IPS DF 6.9 (cell line): ENCODE measurements around the gene HPF1.
"Not testable (repeated sequence)": the region's sequence is repeated elsewhere in the genome, so short reads cannot be mapped to it uniquely, and the experiment has no call there.

Experiments
- DNase-seq: peaks from one replicate; pipeline ENCODE4 v3.0.0-alpha.2; 2013; ENCODE audit warnings: low read depth, low spot score
- H3K27ac ChIP-seq: one replicate; pipeline ENCODE4 v1.5.1; 2013; ENCODE audit warnings: low read length, control low read depth
- H3K27me3 ChIP-seq: 2 replicates; pipeline ENCODE4 v1.6.1; 2013; ENCODE audit warnings: mild to moderate bottlenecking, low read length; ENCODE audit not compliant: control insufficient read depth, insufficient read depth
- H3K36me3 ChIP-seq: 2 replicates; pipeline ENCODE4 v1.6.1; 2013; ENCODE audit warnings: low read length; ENCODE audit not compliant: control insufficient read depth, insufficient read depth
- H3K4me1 ChIP-seq: 2 replicates; pipeline ENCODE4 v1.6.1; 2013; ENCODE audit warnings: low read length; ENCODE audit not compliant: control insufficient read depth, insufficient read depth
- H3K4me3 ChIP-seq: 2 replicates; pipeline ENCODE4 v1.5.1; 2013; ENCODE audit warnings: mild to moderate bottlenecking, low read length
- H3K9me3 ChIP-seq: 2 replicates; pipeline ENCODE4 v1.6.1; 2013; ENCODE audit warnings: low read length, inconsistent platforms; ENCODE audit not compliant: control insufficient read depth, insufficient read depth
- WGBS: extraction: QIAGEN DNeasy Blood & Tissue Kit; methylation state at CpG from one replicate; pipeline ENCODE4 v1.1.7; 2013; ENCODE audit warnings: mixed read lengths, missing lambda C conversion rate; ENCODE audit not compliant: insufficient read length, insufficient coverage; 5-methylcytosine and 5-hydroxymethylcytosine counted together

The HPF1 gene

DNA sequence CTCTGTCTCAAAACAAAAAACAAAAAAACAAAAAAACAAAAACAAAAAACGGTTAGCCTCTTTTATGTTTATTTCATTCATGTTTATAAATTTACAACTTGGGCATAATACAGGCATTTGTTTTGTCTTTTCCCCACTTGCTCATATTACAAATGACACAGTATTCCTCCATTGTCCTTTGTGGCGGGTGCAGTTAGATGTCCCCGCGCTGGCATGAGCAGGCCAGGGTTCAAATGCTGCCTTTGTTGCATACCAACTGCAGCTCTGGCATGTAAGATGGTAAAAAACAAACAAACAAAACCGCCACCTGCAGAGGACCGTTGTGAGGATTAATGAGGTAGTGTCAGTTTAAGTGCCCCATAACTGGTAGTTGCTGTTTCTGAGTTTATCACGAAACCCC lies 16.1 kb upstream of the HPF1 start:
- no CpG with 5 or more reads among the region's 7 CpGs for WGBS
- no peaks in the 10 kb centered on the region for H3K9me3 ChIP-seq
- DNase-seq, result no peak

DNA sequence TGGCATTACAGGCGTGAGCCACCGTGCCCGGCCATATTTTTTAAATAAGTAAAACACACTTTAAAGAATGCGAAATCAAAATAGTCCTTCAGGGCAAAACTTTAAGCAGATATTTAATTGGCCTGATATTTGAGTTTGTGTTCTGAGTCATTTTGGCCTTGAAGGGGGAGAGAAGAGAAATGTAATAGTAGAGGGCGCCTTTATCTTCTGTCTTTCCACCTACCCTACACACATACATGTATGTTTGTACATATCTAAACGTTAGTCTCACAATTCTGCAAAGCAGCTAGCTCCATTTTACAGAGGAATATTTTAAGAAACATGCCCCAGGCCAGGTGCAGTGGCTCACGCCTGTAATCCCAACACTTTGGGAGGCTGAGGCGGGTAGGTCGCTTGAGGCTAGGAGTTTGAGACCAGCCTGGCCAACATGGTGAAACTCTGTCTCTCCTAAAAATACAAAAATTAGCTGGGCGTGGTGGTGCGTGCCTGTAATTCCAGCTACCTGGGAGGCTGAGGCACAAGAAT lies 13.9 kb upstream of the HPF1 start:
- DNase-seq, H3K36me3 ChIP-seq, H3K4me1 ChIP-seq, H3K4me3 ChIP-seq, H3K27ac ChIP-seq, H3K9me3 ChIP-seq, H3K27me3 ChIP-seq: not testable (repeated sequence)
- no CpG with 5 or more reads among the region's 11 CpGs for WGBS

More for the DNA sequence above, 16.1 kb upstream of the HPF1 start:
- Histone ChIP-seq H3K4me3 (no peak overlapping the region), H3K4me1 (no peaks in the 10 kb centered on the region; the same call in 1 of the 2 replicates), H3K36me3 (no peaks in the 10 kb centered on the region), H3K27me3 (no peaks in the 10 kb centered on the region), H3K27ac (no peak overlapping the region)

DNA sequence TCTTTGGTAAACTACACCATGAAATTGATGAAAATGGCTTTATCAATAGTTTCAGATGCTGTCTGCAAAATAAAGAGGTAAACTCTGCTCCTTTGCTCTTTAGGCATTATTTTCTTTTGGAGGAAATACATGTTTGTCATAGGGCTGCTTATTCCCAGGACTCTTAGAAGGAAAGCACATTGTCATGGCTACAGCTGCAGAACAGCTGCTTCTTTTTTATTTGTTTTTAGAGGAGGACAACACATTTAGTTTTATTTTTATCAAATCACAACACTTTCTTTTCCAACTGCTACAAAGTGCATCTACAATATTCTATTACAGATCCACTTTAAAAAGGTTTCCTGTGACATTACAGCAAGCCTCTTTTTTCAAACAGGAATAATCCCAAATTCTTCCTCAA lies 12.7 kb upstream of the HPF1 start:
- Histone ChIP-seq H3K4me3 (no peak overlapping the region), H3K27me3 (no peaks in the 10 kb centered on the region), H3K9me3 (no peaks in the 10 kb centered on the region), H3K4me1 (no peaks in the 10 kb centered on the region; the same call in 1 of the 2 replicates), H3K27ac (no peak overlapping the region), H3K36me3 (no peaks in the 10 kb centered on the region)
- no peak for DNase-seq

DNA sequence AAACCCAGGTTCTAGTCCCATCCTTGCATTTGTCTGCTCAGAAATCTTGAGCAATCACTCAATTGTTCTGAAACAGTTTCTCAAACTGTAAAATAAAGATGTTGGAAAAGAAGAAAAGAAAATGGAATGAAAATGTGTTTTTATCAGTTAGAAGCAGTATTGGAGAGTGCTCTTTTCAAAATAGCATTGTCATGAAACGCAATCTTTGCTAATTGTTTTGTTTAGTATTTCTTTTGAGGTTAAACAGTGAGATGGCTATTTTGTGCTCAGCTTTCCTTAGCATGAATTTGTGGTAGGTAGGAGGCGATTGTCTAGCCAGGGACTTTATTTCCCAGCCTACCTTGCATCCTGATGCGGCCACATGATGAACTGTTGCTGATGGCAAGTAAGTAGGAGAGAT lies 10.6 kb upstream of the HPF1 start:
- no peaks in the 10 kb centered on the region for H3K27me3 ChIP-seq
- no peak overlapping the region for H3K27ac ChIP-seq
- no peaks in the 10 kb centered on the region for H3K4me1 ChIP-seq
- H3K9me3 ChIP-seq, result no peaks in the 10 kb centered on the region
- no peak for DNase-seq
- no peak overlapping the region for H3K4me3 ChIP-seq
- H3K36me3 ChIP-seq, result no peaks in the 10 kb centered on the region
- WGBS, result no CpG with 5 or more reads among the region's 3 CpGs

DNA sequence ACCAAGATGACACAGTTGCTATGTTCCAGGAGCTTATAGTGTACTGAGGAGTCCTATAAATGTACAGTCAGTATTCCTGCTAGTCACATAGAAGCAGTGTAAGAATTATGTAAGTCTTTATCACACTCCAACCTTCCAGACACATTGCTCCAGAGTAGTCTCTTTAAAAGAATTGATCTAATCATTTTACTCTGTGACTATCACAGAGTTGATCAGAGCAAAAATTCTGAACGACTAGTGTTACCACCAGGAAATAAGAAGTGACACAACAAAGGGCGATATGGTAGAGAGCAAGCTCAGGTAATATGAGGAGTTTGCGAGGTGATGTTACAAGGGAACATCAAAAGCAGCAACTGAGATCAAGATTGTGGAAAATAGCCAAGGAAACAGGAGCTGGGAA lies 9.0 kb upstream of the HPF1 start:
- H3K27ac ChIP-seq, result no peak overlapping the region
- no peaks in the 10 kb centered on the region for H3K9me3 ChIP-seq
- no peak overlapping the region for H3K4me3 ChIP-seq
- WGBS, result no CpG with 5 or more reads among the region's 3 CpGs
- no peaks in the 10 kb centered on the region for H3K36me3 ChIP-seq
- DNase-seq, result no peak
- H3K4me1 ChIP-seq, result no peaks in the 10 kb centered on the region
- H3K27me3 ChIP-seq, result no peaks in the 10 kb centered on the region

DNA sequence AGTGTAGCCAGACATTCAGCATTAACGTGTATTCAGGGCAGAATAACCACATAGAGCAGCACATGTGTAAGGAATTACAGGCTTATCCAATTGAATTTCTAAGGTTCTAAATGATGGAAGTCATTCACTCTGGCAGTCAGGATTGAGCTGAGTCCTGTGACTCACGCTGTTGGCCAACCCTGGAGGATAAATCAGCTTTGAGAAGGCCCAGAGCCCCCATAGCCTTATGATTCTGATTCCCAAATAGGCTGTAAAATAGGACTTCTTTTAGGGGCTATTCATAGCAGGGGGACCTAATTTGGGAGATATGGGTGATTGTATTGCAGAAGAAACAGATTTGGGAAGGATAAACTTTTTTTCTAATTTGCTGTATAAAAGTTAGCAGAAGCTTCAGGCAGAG lies 8.1 kb upstream of the HPF1 start:
- no peaks in the 10 kb centered on the region for H3K9me3 ChIP-seq
- no peaks in the 10 kb centered on the region for H3K4me1 ChIP-seq
- no peaks in the 10 kb centered on the region for H3K27me3 ChIP-seq
- H3K36me3 ChIP-seq, result no peaks in the 10 kb centered on the region
- no peak overlapping the region for H3K4me3 ChIP-seq
- no CpG with 5 or more reads among the region's 2 CpGs for WGBS
- no peak for DNase-seq
- no peak overlapping the region for H3K27ac ChIP-seq

DNA sequence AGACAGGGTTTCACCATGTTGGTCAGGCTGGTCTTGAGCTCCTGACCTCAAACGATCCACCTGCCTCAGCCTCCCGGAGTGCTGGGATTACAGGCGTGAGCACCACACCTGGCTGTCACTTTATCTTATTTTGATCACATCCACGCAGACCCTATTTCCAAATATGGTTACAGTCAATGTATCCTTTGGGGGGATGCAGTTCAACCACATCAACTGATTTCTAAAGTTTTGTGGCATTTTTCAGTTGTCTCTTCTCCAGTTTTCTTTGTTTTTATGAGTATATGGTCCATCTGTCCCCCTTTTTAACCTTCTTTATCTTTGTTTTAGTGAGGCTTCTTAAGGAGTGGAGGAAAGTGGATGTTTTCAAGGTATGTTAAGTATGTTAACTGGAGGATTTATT lies 4.1 kb upstream of the HPF1 start:
- DNase-seq, result no peak
- no peaks in the 10 kb centered on the region for H3K9me3 ChIP-seq
- no peaks in the 10 kb centered on the region; the same call in 1 of the 2 replicates for H3K4me1 ChIP-seq
- no peak overlapping the region for H3K27ac ChIP-seq
- H3K27me3 ChIP-seq, result no peaks in the 10 kb centered on the region
- no peaks in the 10 kb centered on the region for H3K36me3 ChIP-seq
- WGBS, result no CpG with 5 or more reads among the region's 4 CpGs
- H3K4me3 ChIP-seq, result no peak overlapping the region

DNA sequence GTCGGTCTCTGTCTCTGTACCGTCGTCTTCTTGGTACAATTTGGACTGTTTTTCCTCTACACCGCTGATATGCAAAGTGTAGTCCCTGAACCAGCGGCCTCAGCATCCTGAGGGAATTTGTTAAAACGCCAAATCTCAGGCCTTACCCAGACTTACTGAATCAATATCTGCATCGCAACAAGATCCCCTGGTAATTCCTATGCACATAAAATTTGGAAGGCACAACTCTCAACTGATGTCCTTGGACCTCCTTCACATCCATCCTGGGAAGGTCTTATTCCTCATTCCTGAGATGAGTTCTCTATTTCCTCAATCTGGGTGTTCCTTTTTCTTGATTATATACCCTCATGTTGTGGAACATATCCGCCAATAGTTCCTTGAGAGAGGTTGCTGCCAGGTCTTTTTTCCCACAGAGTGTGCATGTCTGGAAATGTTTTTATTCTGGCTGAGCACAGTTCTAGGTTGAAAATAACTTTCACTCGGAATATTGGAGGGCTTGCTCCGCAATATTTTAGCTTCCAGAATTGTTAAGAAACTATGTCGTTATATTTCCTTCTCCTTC lies 738 bp upstream of the HPF1 start:
- Histone ChIP-seq H3K9me3 (no peaks in the 10 kb centered on the region), H3K4me3 (no peak overlapping the region), H3K36me3 (no peaks in the 10 kb centered on the region), H3K4me1 (peaks cover 1% of the 10 kb centered on the region; the same call in 1 of the 2 replicates), H3K27ac (no peak overlapping the region), H3K27me3 (no peaks in the 10 kb centered on the region)
- no CpG with 5 or more reads among the region's 11 CpGs for WGBS
- DNase-seq, result no peak

DNA sequence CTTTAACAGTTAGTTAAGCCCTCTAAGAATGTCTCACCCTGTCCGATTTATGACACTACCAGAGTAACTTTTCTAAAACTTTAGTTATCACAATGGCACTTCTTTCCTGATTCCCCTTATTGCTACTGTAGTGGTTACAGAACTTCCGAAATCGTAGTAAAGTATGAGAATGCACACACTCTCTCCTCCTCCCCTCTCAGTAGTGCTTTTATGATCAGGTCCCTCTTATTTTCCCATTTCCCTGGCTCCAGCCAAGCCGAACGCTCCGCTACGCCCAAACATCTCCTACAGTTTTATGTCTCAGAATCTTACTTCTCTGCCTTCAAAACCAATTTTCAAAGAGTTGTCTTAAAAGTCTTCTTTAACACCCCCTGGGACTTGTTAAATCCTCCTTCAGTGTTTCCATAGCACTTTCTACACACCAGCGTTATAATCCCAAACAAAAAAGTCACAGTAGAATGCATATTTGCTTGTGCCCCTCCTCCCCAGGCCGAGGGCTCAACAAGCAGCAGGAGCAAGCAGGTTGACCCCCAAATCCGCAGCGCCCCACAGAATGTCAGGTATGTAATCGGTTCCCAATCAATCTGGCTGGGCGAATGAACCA lies 671 bp downstream of the HPF1 start:
- no peak for DNase-seq
- H3K4me1 ChIP-seq, result peaks cover 1% of the 10 kb centered on the region; the same call in 1 of the 2 replicates
- H3K27ac ChIP-seq, result no peak overlapping the region
- peak overlapping the region; percentile 91; the same call in 1 of the 2 replicates for H3K4me3 ChIP-seq
- no peaks in the 10 kb centered on the region for H3K27me3 ChIP-seq
- no CpG with 5 or more reads among the region's 13 CpGs for WGBS
- H3K36me3 ChIP-seq, result no peaks in the 10 kb centered on the region
- H3K9me3 ChIP-seq, result no peaks in the 10 kb centered on the region

DNA sequence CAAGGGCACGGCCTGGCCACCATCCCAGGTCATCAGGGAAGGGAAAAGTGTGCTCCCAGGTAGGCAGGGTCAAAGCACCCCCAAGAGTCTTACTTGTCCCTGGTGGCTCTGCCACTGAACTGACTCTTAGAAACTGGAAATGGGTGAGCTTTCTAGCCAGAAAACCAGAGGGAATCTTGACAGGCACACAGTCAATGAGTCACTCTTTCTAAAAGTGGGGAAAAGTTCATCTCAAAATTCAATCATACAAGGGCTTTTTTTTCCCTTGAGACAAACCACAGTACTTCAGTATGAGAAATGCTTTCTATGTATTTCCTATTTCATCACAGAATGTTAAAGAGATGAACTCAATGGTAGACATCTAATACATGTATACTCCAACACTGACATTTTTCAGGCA lies 12.5 kb downstream of the HPF1 start:
- Histone ChIP-seq H3K9me3 (no peaks in the 10 kb centered on the region), H3K27ac (no peak overlapping the region), H3K27me3 (no peaks in the 10 kb centered on the region), H3K4me3 (no peak overlapping the region), H3K4me1 (no peaks in the 10 kb centered on the region), H3K36me3 (0 out of 2 replicates have a peak, but pooled peaks cover 2% of the 10 kb centered on the region)
- no peak for DNase-seq
- no CpG with 5 or more reads among the region's 1 CpG for WGBS

DNA sequence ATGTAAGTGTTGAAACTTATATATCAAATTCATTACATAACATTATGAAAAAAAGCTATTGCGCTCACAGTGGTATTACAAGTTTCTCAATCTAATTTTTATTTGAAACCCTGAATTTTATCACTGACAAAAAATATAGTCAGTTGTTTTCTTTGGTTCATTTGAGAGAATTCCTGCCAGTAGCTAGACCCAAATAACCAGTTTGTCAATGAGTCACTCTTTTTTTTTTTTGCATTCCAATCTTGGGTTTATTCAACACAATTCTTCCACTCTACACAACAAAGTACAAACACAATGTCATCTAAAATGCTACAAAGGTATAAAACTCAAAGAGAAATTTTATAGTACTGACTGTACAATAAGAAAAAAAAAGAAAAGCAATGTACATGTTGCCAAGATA lies 13.1 kb downstream of the HPF1 start:
- no peak overlapping the region for H3K27ac ChIP-seq
- WGBS, result no CpG with 5 or more reads among the region's 1 CpG

More for the DNA sequence above, 13.1 kb downstream of the HPF1 start:
- no peak for DNase-seq
- Histone ChIP-seq H3K27me3 (no peaks in the 10 kb centered on the region), H3K4me1 (no peaks in the 10 kb centered on the region), H3K36me3 (0 out of 2 replicates have a peak, but pooled peaks cover 2% of the 10 kb centered on the region), H3K4me3 (no peak overlapping the region), H3K9me3 (no peaks in the 10 kb centered on the region)
